ENCODE results near the gene FGF12.

- no peak for TF ChIP-seq ESRRG (CRISPR knock-in tag; IDR thresholded peaks at IDR 0.05)
- TF ChIP-seq TOX (CRISPR knock-in tag; IDR thresholded peaks at IDR 0.05; ENCODE audit: borderline replicate concordance): no peak
- TF ChIP-seq, protein P1, sequence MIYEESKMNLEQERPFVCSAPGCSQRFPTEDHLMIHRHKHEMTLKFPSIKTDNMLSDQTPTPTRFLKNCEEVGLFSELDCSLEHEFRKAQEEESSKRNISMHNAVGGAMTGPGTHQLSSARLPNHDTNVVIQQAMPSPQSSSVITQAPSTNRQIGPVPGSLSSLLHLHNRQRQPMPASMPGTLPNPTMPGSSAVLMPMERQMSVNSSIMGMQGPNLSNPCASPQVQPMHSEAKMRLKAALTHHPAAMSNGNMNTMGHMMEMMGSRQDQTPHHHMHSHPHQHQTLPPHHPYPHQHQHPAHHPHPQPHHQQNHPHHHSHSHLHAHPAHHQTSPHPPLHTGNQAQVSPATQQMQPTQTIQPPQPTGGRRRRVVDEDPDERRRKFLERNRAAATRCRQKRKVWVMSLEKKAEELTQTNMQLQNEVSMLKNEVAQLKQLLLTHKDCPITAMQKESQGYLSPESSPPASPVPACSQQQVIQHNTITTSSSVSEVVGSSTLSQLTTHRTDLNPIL (CRISPR knock-in tag; IDR thresholded peaks at IDR 0.05; ENCODE audit: low read depth): no peak
- TF ChIP-seq PATZ1 (CRISPR knock-in tag; IDR thresholded peaks at IDR 0.05; ENCODE audit: borderline replicate concordance): no peak
- no peak for TF ChIP-seq RARB (CRISPR knock-in tag; IDR thresholded peaks at IDR 0.05)
- TF ChIP-seq BACH2 (CRISPR knock-in tag; IDR thresholded peaks at IDR 0.05; ENCODE audit: borderline replicate concordance): no peak
- TF ChIP-seq TCF4 (CRISPR knock-in tag; IDR thresholded peaks at IDR 0.05; ENCODE audit: borderline replicate concordance): no peak
- TF ChIP-seq ZFP30 (CRISPR knock-in tag; IDR thresholded peaks at IDR 0.05): no peak
- TF ChIP-seq ARNTL (CRISPR knock-in tag; IDR thresholded peaks at IDR 0.05; ENCODE audit: borderline replicate concordance, low read depth): no peak
- no peak for TF ChIP-seq CSDC2 (CRISPR knock-in tag; IDR thresholded peaks at IDR 0.05)
- no peak for TF ChIP-seq ZC3H10 (CRISPR knock-in tag; IDR thresholded peaks at IDR 0.05)
Measured at GRCh38 chr3:192246847-192247559, 480.3 kb downstream of the FGF12 start.
